ENCODE results near the gene TFCP2. TPM values are rescaled to one million over a fixed set of nuclear protein-coding genes. Genes with fewer than 3 reads are reported as not detected.
A peak's percentile ranks its signal among the peaks of the same experiment; 100 is the strongest.

TFCP2 gene
- total RNA-seq, 6 experiments from 2014 or later, result 6.3 to 9.4 (median 7.3) TPM

GRCh38 chr12:51059086-51059485 lies 113.8 kb downstream of the TFCP2 start:
- Histone ChIP-seq H3K4me3 (no peak overlapping the region), H3K36me3 (peaks cover 0 to 69% (median 38%) of the 10 kb centered on the region in 4 donors), H3K4me1 (peaks cover 0 to 10% (median 0%) of the 10 kb centered on the region in 4 donors), H3K27me3 (no peaks in the 10 kb centered on the region), H3K9me3 (no peaks in the 10 kb centered on the region), H3K27ac (no peak overlapping the region)
- ATAC-seq (no peak), DNase-seq (no peak)
- TF ChIP-seq CTCF (IDR thresholded peaks at IDR 0.05), result no peak
- TF ChIP-seq POLR2A (IDR thresholded peaks at IDR 0.05), result no peak
- intact Hi-C loops (cut with DNase I), result loop anchor here in 1 of 2 donors (10.0 kb wide), 1 partner anchor 186 kb away; no protein-coding TSS in a partner anchor
- 83% methylated on average over 3 of the region's 7 CpGs for WGBS (ENCODE audit: insufficient coverage, low coverage, low lambda C conversion rate, missing lambda C conversion rate)

DNA sequence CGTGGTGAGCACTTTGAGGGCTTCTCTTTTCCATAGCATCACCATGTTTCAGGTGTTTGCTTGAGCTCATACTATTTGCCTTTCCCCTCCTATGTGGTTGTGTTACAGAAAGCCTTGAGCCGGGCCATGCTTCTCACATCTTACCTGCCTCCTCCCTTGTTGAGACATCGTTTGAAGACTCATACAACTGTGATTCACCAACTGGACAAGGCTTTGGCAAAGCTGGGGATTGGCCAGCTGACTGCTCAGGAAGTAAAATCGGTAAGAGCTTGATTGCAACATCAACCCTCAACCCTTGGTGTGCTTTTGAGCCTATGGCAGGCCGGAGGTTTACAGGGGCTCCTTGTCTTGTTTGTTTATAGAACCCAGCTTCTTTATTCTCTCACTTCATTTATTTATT lies 116.7 kb downstream of the TFCP2 start:
- DNase-seq (peak in 1 of 3 donors; percentile 28), ATAC-seq (peak in 3 of 4 donors; percentile 24 to 67 (median 29))
- no peak overlapping the region for H3K4me3 ChIP-seq
- no peaks in the 10 kb centered on the region for H3K4me1 ChIP-seq
- intact Hi-C loops (cut with DNase I), result loop anchor here in 1 of 2 donors (10.0 kb wide), 1 partner anchor 189 kb away; no protein-coding TSS in a partner anchor
- TF ChIP-seq POLR2A (IDR thresholded peaks at IDR 0.05), result no peak
- TF ChIP-seq CTCF (IDR thresholded peaks at IDR 0.05), result no peak
- no peaks in the 10 kb centered on the region for H3K9me3 ChIP-seq
- 35% methylated on average over 3 of the region's 5 CpGs for WGBS (ENCODE audit: insufficient coverage, low coverage, low lambda C conversion rate, missing lambda C conversion rate)
- H3K36me3 ChIP-seq, result peaks cover 0 to 85% (median 50%) of the 10 kb centered on the region in 4 donors
- H3K27ac ChIP-seq, result no peak overlapping the region
- H3K27me3 ChIP-seq, result no peaks in the 10 kb centered on the region

- no peak for TF ChIP-seq CTCF (IDR thresholded peaks at IDR 0.05)
- no peak for TF ChIP-seq POLR2A (IDR thresholded peaks at IDR 0.05)
- Histone ChIP-seq H3K4me1 (peaks cover 0 to under 1% (median 0%) of the 10 kb centered on the region in 4 donors), H3K4me3 (no peak overlapping the region), H3K27ac (no peak overlapping the region), H3K27me3 (no peaks in the 10 kb centered on the region), H3K36me3 (peaks cover 0 to 89% (median 48%) of the 10 kb centered on the region in 4 donors), H3K9me3 (no peaks in the 10 kb centered on the region)
- ATAC-seq (no peak), DNase-seq (no peak)
- 100% methylated on average over 1 of the region's 2 CpGs for WGBS (ENCODE audit: insufficient coverage, low coverage, low lambda C conversion rate, missing lambda C conversion rate)
- intact Hi-C loops (cut with DNase I), result loop anchor here in 1 of 2 donors (10.0 kb wide), 1 partner anchor 190 kb away; no protein-coding TSS in a partner anchor
These were observed 117.9 kb downstream of the TFCP2 start for GRCh38 chr12:51055060-51055459.

DNA sequence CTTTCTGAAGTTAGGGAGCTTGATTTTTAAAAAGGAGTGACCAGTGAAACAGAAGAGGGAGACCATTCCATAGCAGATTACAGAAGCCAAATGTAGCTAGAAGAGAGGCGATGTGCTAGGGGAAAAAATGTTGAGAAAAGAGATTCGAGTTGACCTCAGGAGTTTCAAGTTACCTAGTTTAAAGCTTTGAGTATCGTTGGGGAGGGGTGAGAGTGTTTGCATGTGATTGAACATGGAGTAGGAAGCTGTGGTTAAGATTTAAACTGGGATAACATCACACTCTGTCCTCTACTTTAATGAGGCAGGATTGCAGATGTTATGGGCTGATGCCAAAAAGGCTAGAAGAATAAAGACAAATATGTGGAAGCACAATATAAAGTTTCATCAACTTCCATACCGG lies 121.1 kb downstream of the TFCP2 start:
- intact Hi-C loops (cut with DNase I), result loop anchor here in 1 of 2 donors (10.0 kb wide), 1 partner anchor 193 kb away; no protein-coding TSS in a partner anchor
- Histone ChIP-seq H3K27ac (no peak overlapping the region), H3K4me1 (peaks cover 0 to 14% (median 5%) of the 10 kb centered on the region in 4 donors), H3K36me3 (peaks cover 0 to 56% (median 25%) of the 10 kb centered on the region in 4 donors), H3K9me3 (no peaks in the 10 kb centered on the region), H3K4me3 (no peak overlapping the region), H3K27me3 (no peaks in the 10 kb centered on the region)
- DNase-seq, result no peak
- TF ChIP-seq CTCF (IDR thresholded peaks at IDR 0.05) (no peak), POLR2A (IDR thresholded peaks at IDR 0.05) (no peak)
- no peak for ATAC-seq
- 70% methylated on average over 4 of the region's 4 CpGs for WGBS (ENCODE audit: insufficient coverage, low coverage, low lambda C conversion rate, missing lambda C conversion rate)

All from right lobe of liver (tissue), 6 donors.